HG02678 (cell line): ENCODE measurements around the gene FXYD3.
"Not testable (repeated sequence)": the region's sequence is repeated elsewhere in the genome, so short reads cannot be mapped to it uniquely, and the experiment has no call there.

Experiments
- ATAC-seq: cut with Tn5 transposase; IDR thresholded peaks from one replicate; pipeline ENCODE4 v1.9.1; 2021; ENCODE audit warnings: mild to moderate bottlenecking, moderate library complexity; ENCODE audit not compliant: unreplicated experiment

FXYD3 gene

DNA sequence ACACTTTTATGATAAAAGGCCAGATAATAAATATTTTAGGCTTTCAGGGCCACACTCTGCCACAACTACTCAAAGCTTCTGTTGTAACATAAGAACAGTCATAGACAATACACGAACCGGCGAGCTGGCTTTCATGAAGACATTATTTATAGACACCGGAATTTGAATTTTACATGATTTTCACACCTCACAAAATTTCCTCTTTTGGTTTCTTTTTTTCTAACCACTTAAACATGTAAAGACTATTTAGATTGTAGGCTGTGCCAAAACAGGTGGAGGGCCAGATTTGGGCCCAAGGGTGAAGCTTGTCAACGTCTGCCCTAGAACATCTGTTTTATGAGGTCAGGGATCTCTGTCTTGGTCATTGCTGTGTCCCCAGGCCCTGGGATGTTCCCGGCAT, 29.7 kb upstream of the FXYD3 start:
- no peak for ATAC-seq

DNA sequence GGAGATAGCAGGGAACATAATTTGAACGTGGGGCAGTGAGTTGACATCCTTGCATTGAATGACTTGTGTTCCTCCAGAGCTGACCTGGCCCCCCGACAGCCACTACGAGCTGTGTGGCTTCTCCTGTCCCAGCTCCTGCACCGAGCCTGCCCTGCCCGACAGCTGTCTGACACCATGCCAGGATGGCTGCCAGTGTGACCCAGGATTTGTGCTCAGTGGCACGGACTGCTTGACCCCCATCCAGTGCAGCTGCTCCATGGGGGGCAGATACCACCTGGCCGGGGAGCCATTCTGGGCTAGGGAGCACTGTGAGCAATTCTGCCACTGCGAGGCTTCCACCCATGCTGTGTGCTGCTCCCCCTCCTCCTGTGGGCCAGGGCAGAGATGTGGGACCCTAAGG, 29.2 kb upstream of the FXYD3 start:
- no peak for ATAC-seq

DNA sequence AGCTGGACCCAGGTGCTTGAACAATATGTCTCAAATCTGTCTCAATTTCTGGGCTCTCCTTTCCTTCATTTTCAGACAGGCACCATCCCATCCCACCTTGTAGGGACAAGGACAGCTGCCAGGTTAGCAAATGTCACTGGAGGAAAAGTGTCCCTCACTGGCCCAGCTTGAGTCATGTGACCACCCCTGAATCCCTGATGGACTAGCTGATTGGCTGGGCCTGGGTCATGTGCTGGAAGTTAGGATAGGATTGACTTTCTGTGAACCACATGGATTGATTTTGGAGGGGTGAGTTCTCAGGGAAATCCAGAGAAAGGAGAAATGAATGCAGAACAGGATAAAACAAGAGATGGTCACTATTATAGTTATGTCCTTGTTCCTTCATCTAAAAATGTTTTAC, 28.2 kb upstream of the FXYD3 start:
- no peak for ATAC-seq

DNA sequence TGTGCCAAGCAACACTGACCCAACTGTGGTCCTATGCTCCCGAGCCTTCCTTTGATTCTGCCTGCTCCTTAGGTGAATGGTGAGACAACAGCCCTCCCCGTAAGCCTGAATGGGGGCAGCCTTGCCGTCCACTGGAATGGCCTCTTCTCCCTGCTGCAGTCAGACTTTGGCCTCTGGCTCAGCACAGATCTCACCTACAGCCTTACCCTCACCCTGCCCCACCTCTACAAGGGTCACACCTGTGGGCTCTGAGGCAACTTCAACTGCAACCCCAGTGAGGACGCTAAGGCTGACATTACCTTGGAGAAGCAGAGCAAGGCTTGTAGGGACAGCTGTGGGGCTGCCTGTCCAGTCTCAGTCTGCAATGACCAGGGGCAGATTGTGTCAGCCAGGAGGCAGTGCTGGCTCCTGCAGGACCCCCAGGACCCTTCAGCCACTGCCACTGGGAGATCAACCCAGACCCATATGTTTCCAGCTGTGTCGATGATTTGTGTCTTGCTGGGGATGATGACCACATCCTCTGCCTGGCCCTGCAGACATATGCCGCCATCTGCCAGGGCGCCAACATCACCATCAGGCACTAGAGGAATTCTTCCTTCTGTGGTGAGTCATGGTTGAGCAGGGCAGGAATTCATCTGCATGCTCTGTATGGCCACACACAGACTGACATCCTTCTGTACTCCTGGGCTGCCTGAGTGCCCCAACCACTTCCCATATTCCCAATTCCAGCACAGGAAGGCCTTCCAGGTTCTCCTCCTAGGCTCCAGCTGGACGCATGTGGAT, 27.3 kb upstream of the FXYD3 start:
- ATAC-seq: no peak

DNA sequence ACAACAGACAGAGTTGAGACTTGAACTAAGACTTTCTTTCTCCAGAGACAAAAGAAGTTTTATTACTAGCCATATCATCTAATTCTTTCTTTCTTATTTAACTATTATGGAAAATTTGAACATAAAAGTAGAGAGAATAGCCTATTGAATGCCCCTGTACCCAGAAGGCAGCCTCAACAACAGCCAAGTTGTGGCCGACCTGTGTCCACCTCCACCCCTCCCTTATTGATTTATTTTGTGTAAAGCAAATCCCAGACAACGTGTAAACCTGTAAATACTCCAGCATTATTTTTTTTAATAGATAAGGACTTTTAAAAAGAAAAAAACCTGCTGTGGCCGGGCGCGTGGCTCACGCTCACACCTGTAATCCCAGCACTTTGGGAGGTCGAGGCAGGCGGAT, 26.1 kb upstream of the FXYD3 start:
- ATAC-seq: no peak

DNA sequence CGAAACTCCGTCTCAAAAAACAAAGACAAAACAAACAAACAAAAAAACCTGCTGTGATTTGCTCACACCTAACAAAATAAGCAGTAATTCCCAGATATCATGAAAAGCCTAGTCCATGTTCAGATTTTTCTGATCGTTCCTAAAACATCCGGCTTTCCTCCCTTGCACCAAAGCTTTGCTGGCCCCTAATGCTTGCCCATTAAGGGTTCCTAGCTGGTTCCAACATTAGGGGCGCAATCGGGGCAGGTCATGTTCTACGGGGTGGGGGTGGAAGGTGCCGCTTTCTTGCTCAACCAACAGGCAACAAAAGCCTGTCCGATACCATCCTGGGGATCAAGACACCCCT, 25.5 kb upstream of the FXYD3 start:
- no peak for ATAC-seq

DNA sequence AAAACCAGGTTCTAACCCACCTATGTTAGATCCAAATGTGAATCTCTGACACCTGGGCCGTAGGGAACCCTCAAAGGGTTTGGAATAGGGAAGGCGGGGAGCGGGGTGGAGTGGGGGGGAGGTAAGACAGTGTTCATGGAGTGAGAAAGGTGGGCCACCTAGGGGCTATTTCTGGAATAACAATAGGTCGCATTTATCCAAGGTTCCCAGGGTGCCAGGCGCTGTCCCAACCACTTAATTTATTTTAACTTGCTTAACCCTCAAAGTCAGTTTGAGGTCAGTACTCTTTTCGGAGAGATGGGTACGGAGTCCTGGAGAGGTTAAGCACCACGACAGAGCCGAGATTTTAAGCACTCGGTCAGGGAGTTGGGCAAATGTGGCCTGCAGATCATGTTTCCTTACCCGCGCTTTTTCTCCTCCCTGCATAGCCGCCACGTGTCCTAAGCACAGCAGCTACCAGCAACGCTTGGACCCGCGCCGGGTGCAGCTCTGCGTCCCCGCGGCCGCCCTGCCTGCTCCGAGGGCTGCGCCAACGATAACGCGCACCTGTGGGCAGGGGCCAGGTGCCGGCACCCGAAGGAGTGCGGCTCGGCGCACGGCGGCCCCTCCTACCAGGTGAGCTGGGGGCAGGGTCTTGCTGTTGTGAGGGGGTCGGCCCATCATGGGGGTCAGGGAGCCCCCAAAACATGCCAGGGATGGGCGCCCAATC, 25.0 kb upstream of the FXYD3 start:
- ATAC-seq: no peak

DNA sequence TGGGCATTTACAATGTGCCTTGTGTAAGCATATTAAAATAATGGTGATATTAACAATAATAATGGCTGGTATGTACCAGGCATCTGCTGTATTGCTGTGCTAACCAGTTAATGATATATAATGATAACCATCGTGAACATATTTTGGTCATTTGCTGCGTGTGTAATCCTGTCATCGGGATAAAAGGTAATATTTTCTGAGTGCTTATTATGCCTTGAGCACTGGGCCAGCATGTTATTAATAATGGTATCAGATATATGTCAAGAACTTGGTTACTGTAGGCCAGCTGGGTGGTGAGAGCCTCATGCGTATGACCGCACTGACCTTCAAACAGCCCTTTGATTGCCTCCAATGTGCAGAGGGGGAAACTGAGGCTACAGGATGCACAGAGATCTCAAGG, 22.2 kb upstream of the FXYD3 start:
- ATAC-seq: no peak

DNA sequence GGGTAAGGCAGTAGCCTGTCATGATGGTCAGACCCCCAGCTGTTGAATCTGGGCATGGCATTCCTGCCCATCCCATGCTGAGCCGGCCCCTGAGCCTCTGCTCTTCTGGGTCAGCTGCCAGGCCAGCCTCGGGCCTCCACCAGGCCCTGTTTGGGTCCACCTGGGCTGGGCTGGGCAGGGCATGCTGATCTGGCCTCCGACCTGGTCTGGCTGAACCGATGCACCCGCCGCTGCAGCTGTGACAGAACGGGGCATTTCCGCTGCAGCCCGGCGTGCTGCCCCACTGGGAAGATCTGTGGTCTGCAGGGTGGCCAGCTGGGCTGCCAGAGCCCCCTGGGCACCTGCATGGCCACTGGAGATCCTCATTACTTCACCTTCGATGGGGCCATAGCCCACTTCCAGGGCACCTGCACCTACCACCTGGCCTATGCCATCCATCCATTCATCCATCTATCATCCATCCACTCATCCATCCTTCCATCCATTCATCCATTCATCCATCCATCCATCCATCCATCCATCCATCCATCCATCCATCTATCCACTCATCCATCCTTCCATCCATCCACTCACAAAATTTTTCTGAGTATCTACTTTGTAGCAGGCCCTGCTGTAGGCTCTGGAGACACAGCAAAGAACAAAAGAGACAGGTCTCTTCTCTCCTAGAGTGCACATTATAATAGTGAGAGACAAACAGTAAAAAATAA, 21.5 kb upstream of the FXYD3 start:
- no peak for ATAC-seq

DNA sequence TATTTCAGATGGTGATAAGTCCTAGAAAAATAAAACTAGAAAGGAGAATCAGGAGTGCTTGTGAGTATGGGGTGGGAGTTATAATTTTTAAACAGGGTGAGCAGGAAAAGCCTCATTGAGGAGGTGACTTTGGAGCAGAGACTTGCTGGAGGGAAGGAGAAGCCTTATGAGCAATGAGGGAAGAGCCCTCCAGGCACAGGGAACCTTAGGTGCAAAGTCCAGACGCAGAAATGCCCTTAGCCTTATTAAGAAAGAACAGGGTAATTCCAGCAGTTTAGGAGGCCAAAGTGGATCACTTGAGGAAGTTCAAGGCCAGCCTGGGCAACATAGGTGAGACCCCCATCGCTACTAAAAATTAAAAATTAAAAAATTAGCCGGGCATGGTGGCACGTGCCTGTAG, 21.0 kb upstream of the FXYD3 start:
- ATAC-seq: no peak

DNA sequence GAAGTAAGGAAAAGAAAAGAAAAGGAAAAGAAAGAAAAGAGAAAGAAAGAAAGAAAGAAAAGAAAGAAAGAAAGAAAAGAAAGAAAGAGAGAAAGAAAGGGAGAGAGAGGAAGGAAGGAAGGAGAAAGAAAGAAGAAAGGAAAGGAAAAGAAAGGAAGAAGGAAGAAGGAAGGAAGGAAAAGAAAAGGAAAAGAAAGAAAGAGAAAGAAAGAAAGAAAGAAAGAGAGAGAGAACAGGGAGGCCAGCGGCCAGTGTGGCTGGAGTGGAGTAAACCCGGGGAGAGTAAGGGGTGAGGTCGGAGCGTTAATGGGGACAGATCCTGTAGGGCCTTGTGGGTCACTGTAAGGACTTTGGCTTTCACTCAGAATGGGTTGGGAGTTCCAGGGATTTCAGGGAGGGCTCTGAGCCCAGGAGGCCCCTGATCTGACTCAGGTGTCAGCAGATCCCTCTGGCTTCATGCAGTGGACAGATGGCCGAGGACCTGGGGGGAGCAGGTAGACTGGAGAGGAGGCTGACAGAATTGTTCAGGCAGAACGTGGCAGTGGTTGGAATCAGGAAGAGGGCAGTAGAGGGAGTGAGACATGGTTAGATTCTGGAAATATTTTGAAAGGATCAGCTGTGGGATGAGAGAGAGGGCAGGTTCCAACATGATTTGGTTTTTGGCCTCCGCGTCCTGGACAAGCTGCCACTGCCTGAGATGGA, 19.8 kb upstream of the FXYD3 start:
- ATAC-seq: no peak

DNA sequence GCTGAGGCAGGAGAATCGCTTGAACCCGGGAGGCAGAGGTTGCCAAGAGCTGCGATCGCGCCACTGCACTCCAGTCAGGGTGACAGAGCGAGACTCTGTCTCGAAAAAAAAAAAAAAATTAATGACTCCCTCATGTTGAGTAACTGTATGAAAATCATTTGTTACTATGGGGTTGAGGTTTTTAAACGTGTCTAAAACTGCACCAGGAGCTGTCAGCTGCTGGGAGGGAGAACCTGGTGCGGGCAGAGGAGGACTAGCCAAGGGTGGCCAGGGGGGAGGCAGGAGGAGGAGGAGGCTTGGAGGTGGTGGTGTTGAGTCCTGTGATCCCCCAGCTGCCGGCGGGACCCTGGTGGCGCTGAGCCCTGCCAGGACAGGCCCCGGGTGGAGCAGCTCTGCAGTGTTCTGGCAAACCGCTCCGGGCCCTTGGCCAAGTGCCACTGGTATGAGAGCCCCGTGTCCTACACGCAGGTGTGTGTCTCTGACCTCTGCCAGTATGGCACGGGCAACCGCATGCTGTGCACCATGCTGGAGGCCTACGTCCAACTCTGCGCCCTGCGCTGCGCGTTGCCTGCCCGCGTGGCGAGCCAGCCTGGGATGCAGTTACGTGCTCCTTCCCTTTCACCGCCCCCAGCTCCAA, 17.1 kb upstream of the FXYD3 start:
- no peak for ATAC-seq

DNA sequence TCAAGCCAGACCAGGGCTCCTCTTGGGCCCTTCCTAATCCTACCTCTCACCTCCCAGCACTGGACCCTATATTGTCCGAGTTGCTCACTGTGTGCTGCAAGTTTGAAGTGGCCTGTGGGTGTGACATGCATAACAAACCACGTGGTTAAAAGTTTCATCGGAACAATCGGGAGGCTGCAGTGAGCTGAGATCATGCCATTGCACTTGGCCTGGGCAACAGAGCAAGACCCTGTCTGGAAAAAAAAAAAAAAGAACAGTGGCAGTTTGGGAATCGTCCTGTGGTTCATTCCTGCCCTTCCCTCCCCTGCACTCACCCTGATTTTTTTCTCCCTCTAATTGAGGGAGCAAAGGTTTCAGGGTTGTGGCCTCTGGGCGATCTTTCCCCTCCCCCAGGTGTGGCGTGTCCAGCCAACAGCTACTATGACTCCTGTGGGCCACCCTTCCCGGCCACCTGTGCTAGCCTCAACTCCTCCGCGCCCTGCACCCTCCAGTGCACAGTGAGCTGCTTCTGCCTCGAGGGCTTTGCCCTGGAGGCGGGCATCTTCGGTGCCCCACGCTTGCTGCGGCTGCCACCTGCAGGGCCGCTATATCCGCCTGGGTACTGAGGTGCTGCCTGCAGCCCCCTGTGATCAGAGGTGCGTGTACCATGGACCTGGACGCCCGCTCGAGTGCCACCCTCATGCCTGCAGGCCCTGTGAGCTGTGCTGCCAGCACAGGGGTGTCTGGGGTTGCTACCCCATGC, 16.3 kb upstream of the FXYD3 start:
- no peak for ATAC-seq

DNA sequence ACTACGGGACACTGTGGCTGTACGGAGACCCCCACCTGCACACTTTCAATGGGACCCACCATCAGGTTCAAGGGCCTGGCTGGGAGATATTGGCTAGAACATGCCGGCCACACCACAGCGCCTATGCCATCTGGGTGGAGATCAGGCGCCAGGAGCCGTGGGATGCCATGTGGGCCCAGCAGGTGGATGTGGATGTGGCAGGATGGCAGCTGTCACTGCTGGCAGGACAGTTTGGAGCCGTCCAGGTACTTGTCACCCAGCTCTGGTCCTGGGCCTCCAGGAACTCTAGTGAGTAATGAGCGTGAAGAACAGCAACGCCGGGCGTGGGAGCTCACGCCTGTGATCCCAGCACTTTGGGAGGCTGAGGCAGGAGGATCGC, 15.7 kb upstream of the FXYD3 start:
- ATAC-seq: no peak

DNA sequence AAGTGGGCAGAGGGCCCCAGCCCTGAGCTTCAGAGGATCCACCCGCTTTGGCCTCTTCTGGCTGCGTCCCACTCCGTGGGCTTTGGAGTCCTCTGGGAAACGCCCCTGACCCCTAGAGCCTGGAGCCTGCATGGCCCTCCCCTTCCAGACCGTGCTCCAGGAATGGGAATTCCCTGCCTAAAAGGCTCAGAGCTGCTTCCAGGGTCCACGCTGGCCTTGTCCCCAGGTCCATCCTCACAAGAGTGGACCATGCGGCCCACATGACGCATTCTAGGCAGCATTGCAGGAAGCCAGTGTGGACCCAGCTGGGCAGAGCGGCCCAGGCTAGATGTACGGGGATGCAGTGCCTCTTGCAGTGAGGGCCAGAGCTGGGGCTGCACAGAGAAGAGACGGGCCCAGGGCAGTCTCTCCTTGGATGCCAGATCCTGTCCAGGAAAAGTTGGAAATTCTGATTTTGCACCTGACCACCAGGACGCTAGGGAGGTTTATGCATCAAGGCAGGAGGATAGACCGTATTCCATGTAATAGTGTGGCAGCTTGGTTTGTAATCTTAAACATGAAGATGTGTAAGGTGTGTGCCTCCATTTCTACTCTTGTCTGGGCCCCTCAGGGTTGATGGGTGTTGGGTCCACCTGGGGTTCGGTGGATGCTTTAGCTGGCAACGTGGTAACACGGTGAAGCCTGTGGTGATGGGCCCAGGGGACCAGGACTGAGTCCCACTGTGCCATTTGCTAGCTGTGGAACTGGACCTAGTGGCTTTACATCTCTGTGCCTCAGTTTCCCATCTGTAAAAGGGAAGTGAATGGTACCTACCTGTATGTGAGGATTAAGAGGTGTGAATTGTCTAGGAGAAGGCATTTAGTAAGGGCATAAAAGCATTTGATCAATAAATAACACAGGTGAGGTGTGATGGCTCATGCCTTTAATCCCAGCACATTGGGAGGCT, 14.8 kb upstream of the FXYD3 start:
- no peak for ATAC-seq

DNA sequence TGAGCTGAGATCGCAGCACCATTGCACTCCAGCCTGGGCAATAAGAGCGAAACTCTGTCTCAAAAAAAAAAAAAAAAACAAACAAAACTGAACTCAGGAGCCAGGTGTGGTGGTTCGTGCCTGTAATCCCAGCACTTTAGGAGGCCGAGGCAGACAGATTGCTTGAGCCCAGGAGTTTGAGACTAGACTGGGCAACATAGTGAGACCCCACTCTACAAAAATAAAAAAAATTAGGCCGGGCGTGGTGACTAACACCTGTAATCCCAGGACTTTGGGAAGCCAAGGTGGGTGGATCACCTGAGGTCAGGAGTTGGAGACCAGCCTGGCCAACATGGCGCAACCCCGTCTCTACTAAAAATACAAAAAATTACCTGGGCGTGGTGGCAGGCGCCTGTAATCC, 13.7 kb upstream of the FXYD3 start:
- ATAC-seq: not testable (repeated sequence)

DNA sequence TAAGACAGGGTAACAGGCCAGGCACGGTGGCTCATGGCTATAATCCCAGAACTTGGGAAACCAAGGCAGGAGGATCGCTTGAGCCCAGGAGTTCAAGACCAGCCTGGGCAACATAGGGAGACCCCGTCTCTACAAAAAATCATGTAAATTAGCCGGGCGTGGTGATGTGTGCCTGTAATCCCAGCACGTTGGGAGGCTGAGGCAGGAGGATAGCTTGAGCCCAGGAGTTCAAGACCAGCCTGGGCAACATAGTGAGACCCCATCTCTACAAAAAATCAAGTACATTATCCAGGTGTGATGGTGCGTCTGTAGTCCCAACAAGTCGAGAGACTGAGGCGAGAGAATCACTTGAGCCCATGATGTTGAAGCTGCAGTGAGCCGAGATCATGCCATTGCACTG, 12.0 kb upstream of the FXYD3 start:
- not testable (repeated sequence) for ATAC-seq

DNA sequence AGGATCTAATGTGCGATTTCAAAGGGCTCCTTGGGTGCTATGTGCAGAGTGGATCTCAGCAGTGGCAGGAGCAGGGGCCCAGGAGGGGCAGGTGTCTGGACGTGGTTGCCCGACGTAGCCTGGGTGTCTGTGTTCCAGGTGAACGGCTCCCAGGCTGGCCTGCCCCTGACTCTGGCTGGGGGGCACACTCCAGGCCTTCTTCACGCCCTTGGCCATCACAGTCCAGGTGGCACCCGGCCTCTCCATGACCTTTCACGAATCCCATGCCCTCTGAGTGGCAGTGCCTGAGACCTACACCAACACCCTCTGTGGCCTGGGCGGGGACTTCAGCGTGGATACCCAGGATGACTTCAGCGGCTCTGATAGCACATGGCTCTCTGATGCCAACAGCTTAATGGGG, 11.3 kb upstream of the FXYD3 start:
- no peak for ATAC-seq

DNA sequence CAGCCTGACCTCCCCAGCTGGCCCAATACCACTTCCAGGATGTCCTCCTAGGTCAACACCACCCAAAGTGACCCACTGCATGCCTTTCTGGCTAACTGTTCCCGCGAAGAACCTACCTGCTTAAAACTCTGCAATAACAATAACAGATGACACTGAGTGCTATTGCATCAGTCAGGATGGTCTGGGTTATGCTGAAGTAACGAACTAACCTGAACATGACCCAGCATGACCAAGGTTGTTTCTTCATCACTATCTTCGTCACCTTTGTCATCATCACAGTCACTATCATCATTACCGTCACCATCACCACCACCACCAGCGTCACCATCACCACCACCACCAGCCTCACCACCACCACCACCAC, 10.6 kb upstream of the FXYD3 start:
- ATAC-seq: no peak
